Neural progenitor cell (in vitro differentiated cells): ENCODE measurements around the gene GALNT18. TPM values are rescaled to one million over a fixed set of nuclear protein-coding genes. Genes with fewer than 3 reads are reported as not detected.

Experiments used
- DNase-seq: peaks from one replicate; pipeline ENCODE4 v3.0.0-alpha.2; 2016; ENCODE audit warnings: low spot score
- H2AFZ ChIP-seq: fragments of 200-600 bp; sonication (generic); replicated peaks from 2 replicates; pipeline ENCODE4 v1.6.1; 2016; ENCODE audit warnings: antibody characterized with exemption
- H3F3A ChIP-seq: fragments of 200-600 bp; sonication (generic); 2 replicates; pipeline ENCODE4 v1.6.1; 2016; ENCODE audit warnings: antibody characterized with exemption, low read depth
- H3K27ac ChIP-seq: fragments of 200-600 bp; sonication (generic); 2 replicates; pipeline ENCODE4 v1.5.1; 2016; ENCODE audit warnings: mild to moderate bottlenecking
- H3K27me3 ChIP-seq: fragments of 200-600 bp; sonication (generic); 2 replicates; pipeline ENCODE4 v1.6.1; 2016; ENCODE audit warnings: mild to moderate bottlenecking, moderate library complexity
- H3K36me3 ChIP-seq: fragments of 200-600 bp; sonication (generic); 2 replicates; pipeline ENCODE4 v1.5.1; 2016
- H3K4me1 ChIP-seq: fragments of 200-600 bp; sonication (generic); 2 replicates; pipeline ENCODE4 v1.6.1; 2016; ENCODE audit warnings: mixed run types
- H3K4me2 ChIP-seq: fragments of 200-600 bp; sonication (generic); 2 replicates; pipeline ENCODE4 v1.6.1; 2016
- H3K4me3 ChIP-seq: fragments of 200-600 bp; sonication (generic); 2 replicates; pipeline ENCODE4 v1.5.1; 2016
- H3K79me2 ChIP-seq: fragments of 200-600 bp; sonication (generic); 2 replicates; pipeline ENCODE4 v1.6.1; 2016; ENCODE audit warnings: low read depth
- H3K9ac ChIP-seq: fragments of 200-600 bp; sonication (generic); 2 replicates; pipeline ENCODE4 v1.6.1; 2016
- H3K9me3 ChIP-seq: fragments of 200-600 bp; sonication (generic); 2 replicates; pipeline ENCODE4 v1.5.1; 2016; ENCODE audit warnings: low read depth
- H4K20me1 ChIP-seq: fragments of 200-600 bp; sonication (generic); 2 replicates; pipeline ENCODE4 v1.6.1; 2016; ENCODE audit warnings: low read depth
- H3K27ac Mint-ChIP-seq: 3 replicates; pipeline ENCODE4 v1.8.0; 2021; ENCODE audit warnings: mixed read lengths
- H3K27me3 Mint-ChIP-seq: 2 replicates; pipeline ENCODE4 v1.8.0; 2022; ENCODE audit warnings: low read depth, mild to moderate bottlenecking, inconsistent platforms, moderate library complexity, mixed read lengths; ENCODE audit not compliant: insufficient read depth
- H3K36me3 Mint-ChIP-seq: 3 replicates; pipeline ENCODE4 v1.8.0; 2021; ENCODE audit warnings: mixed read lengths
- H3K4me1 Mint-ChIP-seq: 3 replicates; pipeline ENCODE4 v1.8.0; 2021; ENCODE audit warnings: mixed read lengths
- H3K4me3 Mint-ChIP-seq: 3 replicates; pipeline ENCODE4 v1.8.0; 2021; ENCODE audit warnings: mild to moderate bottlenecking, moderate library complexity, mixed read lengths
- H3K9me3 Mint-ChIP-seq: 3 replicates; pipeline ENCODE4 v1.8.0; 2020; ENCODE audit warnings: mixed read lengths
- EZH2 ChIP-seq: fragments of 200-600 bp; sonication (generic); IDR thresholded peaks from 2 replicates; pipeline ENCODE4 v1.6.1; 2017; ENCODE audit warnings: antibody characterized with exemption, mild to moderate bottlenecking, moderate library complexity
- EZH2phosphoT487 ChIP-seq: fragments of 200-600 bp; sonication (generic); IDR thresholded peaks from 2 replicates; pipeline ENCODE4 v1.6.1; 2017; ENCODE audit warnings: antibody characterized with exemption
- total RNA-seq: library from RNA; depleted of rRNA; stranded (reverse); fragments of >200 nt; gene quantifications from 2 replicates; pipeline ENCODE4 v1.2.3, GENCODE V29; 2015; ENCODE audit warnings: low replicate concordance
- TF ChIP-seq, protein P1 (sequence below): fragments of 200-600 bp; sonication (generic); IDR thresholded peaks from 2 replicates; pipeline ENCODE4 v1.5.1; 2017; ENCODE audit warnings: antibody characterized with exemption, mild to moderate bottlenecking

GALNT18 gene
- total RNA-seq, 1 donor from 2014 or later: 2.4 TPM

DNA sequence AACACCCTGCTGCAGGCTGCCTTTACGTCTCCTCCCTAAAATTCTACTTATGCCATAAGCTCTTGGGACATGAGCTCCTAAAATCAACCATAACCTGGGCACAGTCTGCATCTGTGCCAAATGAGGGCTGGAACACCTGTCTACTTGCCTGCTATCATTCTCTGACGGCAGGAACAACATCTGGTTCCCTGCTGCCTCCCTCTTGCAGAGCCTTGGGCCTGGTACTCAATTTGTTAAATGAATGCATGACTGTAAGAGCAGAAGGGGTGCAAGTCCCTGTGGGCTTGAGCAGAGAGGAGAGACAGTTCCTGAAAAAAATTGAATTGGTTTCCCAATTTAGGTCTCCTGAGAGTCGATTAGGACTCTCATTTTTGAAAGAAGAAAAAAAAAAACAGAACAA is 202.1 kb downstream of the GALNT18 start:
- peaks cover 9% of the 10 kb centered on the region for H3K27me3 Mint-ChIP-seq
- no peak overlapping the region for H3K9ac ChIP-seq
- peaks cover 55% of the 10 kb centered on the region for H3K4me1 Mint-ChIP-seq
- H3K9me3 ChIP-seq: no peaks in the 10 kb centered on the region
- H3K4me3 Mint-ChIP-seq: no peak overlapping the region
- no peak overlapping the region for H3K27ac Mint-ChIP-seq
- no peaks in the 10 kb centered on the region for H3K9me3 Mint-ChIP-seq
- H2AFZ ChIP-seq: no peak overlapping the region
- no peaks in the 10 kb centered on the region for H3K36me3 Mint-ChIP-seq
- peaks cover 42% of the 10 kb centered on the region for H3K4me1 ChIP-seq
- H4K20me1 ChIP-seq: no peaks in the 10 kb centered on the region
- no peaks in the 10 kb centered on the region for H3K27me3 ChIP-seq
- H3F3A ChIP-seq: peaks cover 3% of the 10 kb centered on the region
- H3K4me2 ChIP-seq: no peak overlapping the region
- no peak overlapping the region for H3K4me3 ChIP-seq
- H3K79me2 ChIP-seq: no peaks in the 10 kb centered on the region
- no peak for TF ChIP-seq EZH2
- no peak for TF ChIP-seq EZH2phosphoT487
- TF ChIP-seq, protein P1, sequence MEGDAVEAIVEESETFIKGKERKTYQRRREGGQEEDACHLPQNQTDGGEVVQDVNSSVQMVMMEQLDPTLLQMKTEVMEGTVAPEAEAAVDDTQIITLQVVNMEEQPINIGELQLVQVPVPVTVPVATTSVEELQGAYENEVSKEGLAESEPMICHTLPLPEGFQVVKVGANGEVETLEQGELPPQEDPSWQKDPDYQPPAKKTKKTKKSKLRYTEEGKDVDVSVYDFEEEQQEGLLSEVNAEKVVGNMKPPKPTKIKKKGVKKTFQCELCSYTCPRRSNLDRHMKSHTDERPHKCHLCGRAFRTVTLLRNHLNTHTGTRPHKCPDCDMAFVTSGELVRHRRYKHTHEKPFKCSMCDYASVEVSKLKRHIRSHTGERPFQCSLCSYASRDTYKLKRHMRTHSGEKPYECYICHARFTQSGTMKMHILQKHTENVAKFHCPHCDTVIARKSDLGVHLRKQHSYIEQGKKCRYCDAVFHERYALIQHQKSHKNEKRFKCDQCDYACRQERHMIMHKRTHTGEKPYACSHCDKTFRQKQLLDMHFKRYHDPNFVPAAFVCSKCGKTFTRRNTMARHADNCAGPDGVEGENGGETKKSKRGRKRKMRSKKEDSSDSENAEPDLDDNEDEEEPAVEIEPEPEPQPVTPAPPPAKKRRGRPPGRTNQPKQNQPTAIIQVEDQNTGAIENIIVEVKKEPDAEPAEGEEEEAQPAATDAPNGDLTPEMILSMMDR: no peak
- no peaks in the 10 kb centered on the region for H3K36me3 ChIP-seq
- DNase-seq: no peak
- H3K27ac ChIP-seq: no peak overlapping the region

DNA sequence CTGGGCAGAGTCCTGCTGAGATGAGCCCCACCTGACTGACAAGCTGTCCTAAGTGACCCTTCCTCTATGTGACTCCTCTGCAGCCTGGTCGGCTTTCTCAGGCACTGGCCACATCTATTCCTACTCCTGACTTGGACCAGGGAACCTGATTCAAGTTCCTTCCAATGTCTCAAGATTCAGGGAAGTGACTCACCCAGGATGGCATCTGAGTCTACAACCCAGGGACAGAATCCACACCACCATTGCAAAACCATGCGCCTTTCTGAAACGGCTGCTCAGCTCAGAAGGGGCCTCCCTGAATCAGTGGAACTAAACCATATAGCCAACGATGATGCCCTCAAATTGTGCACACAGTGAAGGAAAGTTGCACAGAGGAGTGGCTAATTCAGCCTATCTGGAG is 204.9 kb downstream of the GALNT18 start:
- no peak for DNase-seq
- no peaks in the 10 kb centered on the region for H3K36me3 ChIP-seq

DNA sequence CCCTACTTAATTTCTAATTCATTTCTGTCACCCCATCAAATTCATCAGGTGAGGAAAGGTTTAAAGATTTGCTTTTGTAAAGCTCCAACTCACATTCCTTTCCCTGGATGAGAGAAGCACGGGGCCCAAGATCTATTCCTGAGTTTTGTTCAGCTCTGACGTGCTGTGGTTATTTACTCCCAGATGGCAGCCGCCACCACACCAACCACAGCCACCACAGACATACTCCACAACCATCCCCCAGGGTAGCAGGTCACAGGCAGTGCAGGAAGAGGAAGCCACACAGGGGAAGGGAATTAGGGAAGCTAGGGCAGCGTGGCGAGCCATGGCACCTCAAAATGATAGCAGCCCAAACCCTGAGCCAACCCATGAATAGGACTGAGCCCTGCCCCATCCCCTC is 205.3 kb downstream of the GALNT18 start:
- Histone ChIP-seq H4K20me1 (no peaks in the 10 kb centered on the region), H3K79me2 (no peaks in the 10 kb centered on the region), H3K4me1 (peaks cover 31% of the 10 kb centered on the region), H3K9ac (no peak overlapping the region), H2AFZ (no peak overlapping the region), H3K9me3 (no peaks in the 10 kb centered on the region), H3K36me3 (no peaks in the 10 kb centered on the region), H3K27me3 (no peaks in the 10 kb centered on the region), H3K4me3 (no peak overlapping the region), H3F3A (no peaks in the 10 kb centered on the region), H3K4me2 (no peak overlapping the region), H3K27ac (no peak overlapping the region)
- Mint-ChIP-seq H3K4me3 (no peak overlapping the region), H3K27me3 (peaks cover 7% of the 10 kb centered on the region), H3K27ac (peak overlapping the region; percentile 81), H3K4me1 (peaks cover 36% of the 10 kb centered on the region), H3K36me3 (no peaks in the 10 kb centered on the region), H3K9me3 (no peaks in the 10 kb centered on the region)
- TF ChIP-seq EZH2 (no peak), EZH2phosphoT487 (no peak)
- TF ChIP-seq, protein P1: no peak
- no peak for DNase-seq

More for the DNA sequence above, 204.9 kb downstream of the GALNT18 start:
- Histone ChIP-seq H3K4me1 (peaks cover 36% of the 10 kb centered on the region), H3K79me2 (no peaks in the 10 kb centered on the region), H2AFZ (no peak overlapping the region), H3K27me3 (no peaks in the 10 kb centered on the region), H3K9ac (no peak overlapping the region), H4K20me1 (no peaks in the 10 kb centered on the region), H3K4me3 (no peak overlapping the region), H3F3A (no peaks in the 10 kb centered on the region), H3K4me2 (no peak overlapping the region), H3K9me3 (no peaks in the 10 kb centered on the region), H3K27ac (no peak overlapping the region)
- Mint-ChIP-seq H3K27me3 (peaks cover 7% of the 10 kb centered on the region), H3K4me3 (no peak overlapping the region), H3K27ac (no peak overlapping the region), H3K36me3 (no peaks in the 10 kb centered on the region), H3K4me1 (peaks cover 40% of the 10 kb centered on the region), H3K9me3 (no peaks in the 10 kb centered on the region)
- TF ChIP-seq, protein P1: no peak
- TF ChIP-seq EZH2phosphoT487 (no peak), EZH2 (no peak)
